SK-N-MC (cell line): Measurements from ENCODE around the gene MAP7D2.

ENCODE experiments used
- DNase-seq: peaks from one replicate; pipeline ENCODE4 v3.0.0-alpha.2; 2011; ENCODE audit warnings: low read depth, low spot score
- H3K27ac ChIP-seq: fragments of 200-600 bp; sonication (generic); 2 replicates; pipeline ENCODE4 v1.5.1; 2016; ENCODE audit warnings: mixed run types
- H3K36me3 ChIP-seq: fragments of 200-600 bp; sonication (generic); 2 replicates; pipeline ENCODE4 v1.6.1; 2017; ENCODE audit warnings: antibody characterized with exemption, low read length, mixed read lengths; ENCODE audit not compliant: insufficient read depth
- H3K4me3 ChIP-seq: fragments of 200-600 bp; sonication (generic); 2 replicates; pipeline ENCODE4 v1.5.1; 2016
- H3K9ac ChIP-seq: fragments of 200-600 bp; sonication (generic); 2 replicates; pipeline ENCODE4 v1.8.0; 2017; ENCODE audit warnings: mixed run types, mixed read lengths; ENCODE audit not compliant: insufficient read length
- H3K9me3 ChIP-seq: fragments of 200-600 bp; sonication (generic); 2 replicates; pipeline ENCODE4 v1.6.1; 2017; ENCODE audit warnings: low read depth, mild to moderate bottlenecking, antibody characterized with exemption, low read length, moderate library complexity, mixed read lengths
- EZH2 ChIP-seq: fragments of 200-600 bp; sonication (generic); IDR thresholded peaks from one replicate; pipeline ENCODE4 v1.6.1; 2017; ENCODE audit warnings: antibody characterized with exemption
- FOXP2 ChIP-seq: optimal IDR thresholded peaks from 2 replicates; pipeline ENCODE3; 2011; ENCODE audit warnings: mild to moderate bottlenecking, moderate library complexity; ENCODE audit not compliant: insufficient read depth; ENCODE audit errors: extremely low read length, control extremely low read depth
- POLR2AphosphoS5 ChIP-seq: IDR thresholded peaks from 2 replicates; pipeline ENCODE4 v1.6.1; 2012; ENCODE audit warnings: mild to moderate bottlenecking, low read depth, low read length, borderline replicate concordance

MAP7D2 gene

DNA sequence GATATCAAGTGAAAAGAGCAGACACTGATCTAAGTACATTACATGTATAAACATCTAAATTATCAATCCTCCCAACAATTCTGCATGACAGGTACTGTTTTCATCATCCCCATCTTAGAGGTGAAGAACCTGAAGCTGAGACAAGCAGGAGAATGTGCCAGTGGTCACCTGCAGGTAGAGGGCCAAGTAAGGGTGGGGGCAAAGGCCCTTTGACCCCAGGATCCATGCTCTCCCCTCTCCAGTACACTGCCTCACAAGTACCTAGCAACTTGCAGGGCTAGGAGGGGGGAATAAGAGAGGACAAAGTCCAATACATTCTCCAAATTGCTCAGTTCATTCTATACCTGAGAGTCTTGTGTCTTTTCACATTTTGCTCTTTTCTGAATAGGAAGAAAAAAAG is 8.3 kb upstream of the MAP7D2 start:
- no peak for DNase-seq
- no peak for TF ChIP-seq FOXP2
- TF ChIP-seq POLR2AphosphoS5: no peak
- no peak for TF ChIP-seq EZH2
- H3K4me3 ChIP-seq: no peak overlapping the region
- H3K27ac ChIP-seq: no peak overlapping the region
- H3K9ac ChIP-seq: no peak overlapping the region
- H3K9me3 ChIP-seq: no peaks in the 10 kb centered on the region
- peaks cover 33% of the 10 kb centered on the region for H3K36me3 ChIP-seq

DNA sequence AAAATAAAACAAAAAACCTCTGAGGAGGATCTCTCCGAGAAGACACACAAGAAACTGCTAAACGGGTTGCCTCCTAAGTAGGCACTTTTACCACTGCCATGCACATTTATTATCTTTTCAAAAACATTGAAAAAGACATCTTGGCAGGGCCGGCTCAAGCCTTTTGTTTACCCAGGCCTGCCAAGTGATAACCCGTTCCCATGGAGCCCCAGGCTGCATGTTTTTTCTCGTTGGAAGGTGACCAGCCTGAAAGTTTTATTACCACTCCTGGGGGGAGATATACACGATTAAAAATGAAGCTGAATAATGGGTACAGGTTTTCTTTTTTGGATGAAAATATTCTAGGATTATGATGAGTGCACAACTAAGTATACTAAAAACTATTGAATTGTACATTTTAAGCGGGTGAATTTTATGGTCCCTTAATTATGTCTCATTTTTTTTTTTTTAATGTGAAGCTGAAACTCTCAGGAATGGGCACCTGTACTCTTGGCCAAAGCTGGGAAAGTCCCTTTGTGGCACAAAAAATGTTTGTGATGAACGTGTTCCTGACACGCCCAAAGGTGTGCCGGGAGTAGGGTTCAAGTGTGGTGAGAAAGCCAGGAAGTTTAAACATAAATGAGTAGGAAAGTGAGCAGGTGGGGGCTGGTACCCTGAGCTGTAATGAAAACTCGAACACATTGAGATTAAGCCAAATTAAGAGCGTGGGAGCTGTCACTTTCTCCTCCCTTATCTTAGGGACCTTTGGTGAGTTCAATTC is 1.5 kb upstream of the MAP7D2 start:
- Histone ChIP-seq H3K36me3 (no peaks in the 10 kb centered on the region), H3K4me3 (no peak overlapping the region), H3K9me3 (no peaks in the 10 kb centered on the region), H3K9ac (no peak overlapping the region), H3K27ac (no peak overlapping the region)
- no peak for TF ChIP-seq FOXP2
- TF ChIP-seq POLR2AphosphoS5: no peak
- TF ChIP-seq EZH2: no peak
- DNase-seq: no peak

DNA sequence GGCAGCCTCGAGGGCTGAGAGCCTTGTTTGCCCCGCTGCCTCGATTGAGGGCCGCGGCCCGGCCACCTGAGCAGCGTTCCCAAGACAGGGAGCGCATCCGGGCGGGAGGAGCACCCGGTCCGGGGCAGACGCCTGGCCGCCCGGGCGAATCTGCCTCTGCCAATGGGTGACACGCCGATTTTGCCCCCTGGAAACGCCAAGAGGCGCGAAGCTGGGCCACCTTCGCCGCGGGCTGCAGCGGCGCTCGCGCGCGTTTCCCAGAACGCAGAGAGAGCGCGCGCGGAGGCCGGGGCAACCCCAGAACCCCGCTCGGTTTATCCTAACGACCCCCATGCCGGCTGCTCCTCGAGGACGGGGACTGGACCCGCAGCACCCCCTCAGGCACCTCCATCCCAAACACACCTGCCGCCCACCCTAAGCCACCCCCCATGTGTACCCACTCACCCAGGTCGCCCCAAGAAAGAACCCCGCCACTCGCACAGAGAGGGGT is 575 bp downstream of the MAP7D2 start:
- no peak overlapping the region for H3K9ac ChIP-seq
- H3K4me3 ChIP-seq: no peak overlapping the region
- H3K9me3 ChIP-seq: no peaks in the 10 kb centered on the region
- no peaks in the 10 kb centered on the region for H3K36me3 ChIP-seq
- no peak for DNase-seq
- no peak overlapping the region for H3K27ac ChIP-seq
- TF ChIP-seq FOXP2: no peak
- no peak for TF ChIP-seq EZH2
- TF ChIP-seq POLR2AphosphoS5: no peak

DNA sequence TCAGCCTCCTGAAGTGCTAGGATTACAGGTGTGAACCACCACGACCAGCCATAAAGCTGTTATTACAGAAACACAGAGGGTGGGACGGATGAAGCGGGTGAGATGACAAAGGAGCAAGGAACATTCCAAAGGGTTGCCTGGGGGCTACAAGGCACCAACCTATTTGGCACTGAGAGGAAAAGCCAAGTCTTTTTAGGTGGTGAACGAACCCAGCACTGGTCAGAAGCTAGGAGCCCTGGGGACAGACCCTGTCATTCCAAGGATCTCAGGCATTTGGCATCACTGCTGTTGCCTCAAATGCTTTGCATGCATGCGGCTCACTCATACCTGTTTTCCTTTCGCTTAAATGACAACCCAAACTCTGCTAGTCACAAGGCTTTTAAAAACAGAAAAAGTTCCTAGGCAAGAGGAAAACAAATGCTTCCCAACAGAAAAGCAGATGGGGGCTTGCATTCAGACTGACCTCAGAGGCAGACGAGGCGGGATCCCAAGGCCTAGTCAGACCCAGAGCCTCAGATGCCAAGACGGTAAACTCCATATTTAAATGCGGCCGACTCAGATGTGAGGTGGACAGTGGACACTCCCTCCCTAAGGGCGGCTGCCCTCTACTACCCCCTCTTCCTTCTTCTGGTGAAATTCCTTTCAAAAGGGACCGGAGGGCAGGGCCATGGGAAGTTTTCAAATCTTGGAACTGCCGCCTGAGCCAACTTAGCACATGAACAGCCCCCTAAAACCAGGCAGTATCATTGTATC is 4.5 kb downstream of the MAP7D2 start:
- no peak for TF ChIP-seq FOXP2
- TF ChIP-seq POLR2AphosphoS5: no peak
- no peak for TF ChIP-seq EZH2
- H3K9me3 ChIP-seq: no peaks in the 10 kb centered on the region
- no peak overlapping the region for H3K27ac ChIP-seq
- no peaks in the 10 kb centered on the region for H3K36me3 ChIP-seq
- no peak overlapping the region for H3K4me3 ChIP-seq
- DNase-seq: no peak
- no peak overlapping the region for H3K9ac ChIP-seq

DNA sequence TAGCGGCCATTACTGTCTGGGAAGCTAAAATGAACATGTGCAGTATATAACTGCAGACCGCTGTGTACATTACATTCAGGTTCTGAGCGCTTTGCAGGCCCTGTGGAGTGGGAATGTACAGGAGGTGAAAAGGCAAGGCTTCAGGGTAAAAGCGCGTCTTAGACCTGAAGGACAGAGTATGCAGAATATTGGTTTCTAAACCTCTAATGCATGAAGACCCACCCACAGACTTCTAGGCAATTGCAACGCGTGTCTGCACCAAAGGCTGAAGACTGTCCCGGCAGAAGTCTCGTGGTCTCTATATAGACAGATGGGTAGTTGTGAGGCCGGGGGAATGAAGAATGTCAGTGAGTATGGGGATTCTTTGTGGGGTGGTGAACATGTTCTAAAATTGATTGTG is 5.4 kb downstream of the MAP7D2 start:
- no peak for DNase-seq
- TF ChIP-seq EZH2: no peak
- no peak for TF ChIP-seq POLR2AphosphoS5
- TF ChIP-seq FOXP2: no peak
- no peaks in the 10 kb centered on the region for H3K9me3 ChIP-seq
- no peaks in the 10 kb centered on the region for H3K36me3 ChIP-seq
- no peak overlapping the region for H3K4me3 ChIP-seq
- H3K9ac ChIP-seq: no peak overlapping the region
- H3K27ac ChIP-seq: no peak overlapping the region

DNA sequence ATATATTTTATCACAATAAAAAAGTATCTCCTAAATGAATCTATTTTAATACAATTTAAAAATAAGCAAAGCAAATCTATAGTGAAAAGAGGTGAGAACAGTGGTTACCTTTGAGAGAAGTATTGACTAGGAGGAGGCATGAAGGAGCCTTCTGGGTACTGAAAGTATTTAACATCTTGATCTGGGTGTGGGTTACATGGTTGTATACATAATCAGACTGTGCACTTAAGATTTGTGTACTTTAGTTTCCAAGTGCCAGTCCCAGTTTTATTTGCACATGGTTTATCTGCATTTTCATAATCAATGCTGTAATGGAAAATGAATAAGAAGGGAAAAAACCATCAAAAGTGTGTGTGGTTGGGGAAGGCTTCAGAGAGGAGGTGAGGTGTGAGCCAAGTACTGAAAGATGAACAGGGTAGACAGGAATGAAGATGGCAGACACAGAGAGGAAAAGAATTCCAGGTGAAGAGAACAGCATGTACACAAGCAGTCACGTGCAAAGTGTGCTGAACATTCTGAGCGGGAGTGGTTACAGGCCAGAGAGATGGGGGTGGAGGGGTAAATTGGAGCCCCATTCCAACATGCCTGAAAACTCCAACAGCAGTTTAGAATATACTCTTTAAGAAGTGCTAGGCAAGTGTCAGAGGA is 14.6 kb downstream of the MAP7D2 start:
- no peak for TF ChIP-seq POLR2AphosphoS5
- no peak overlapping the region for H3K9ac ChIP-seq
- H3K9me3 ChIP-seq: no peaks in the 10 kb centered on the region
- H3K36me3 ChIP-seq: no peaks in the 10 kb centered on the region
- H3K27ac ChIP-seq: no peak overlapping the region
- no peak for DNase-seq
- no peak overlapping the region for H3K4me3 ChIP-seq

DNA sequence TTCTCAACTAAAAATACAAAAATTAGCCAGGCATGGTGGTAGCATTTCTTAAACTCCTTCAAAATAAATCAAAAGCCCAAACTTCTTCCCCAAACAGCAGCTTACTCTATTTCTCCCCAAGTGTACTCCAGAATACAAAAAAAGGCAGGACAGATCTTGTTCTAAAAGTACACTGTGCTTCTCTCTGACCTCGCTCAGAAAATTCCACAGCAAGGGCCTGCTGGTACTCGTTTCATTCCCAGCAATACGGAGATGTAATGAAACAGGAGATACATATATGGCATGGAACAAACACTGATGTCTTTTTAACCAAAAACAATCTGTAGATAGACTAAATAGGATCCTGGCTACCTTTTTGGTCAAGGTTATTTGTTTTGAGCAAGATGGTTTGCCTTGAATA is 25.2 kb downstream of the MAP7D2 start:
- Histone ChIP-seq H3K9ac (no peak overlapping the region), H3K36me3 (no peaks in the 10 kb centered on the region), H3K4me3 (no peak overlapping the region), H3K27ac (no peak overlapping the region), H3K9me3 (0 out of 2 replicates have a peak, but pooled peaks cover 4% of the 10 kb centered on the region)
- TF ChIP-seq EZH2 (no peak), FOXP2 (no peak), POLR2AphosphoS5 (no peak)
- DNase-seq: no peak

DNA sequence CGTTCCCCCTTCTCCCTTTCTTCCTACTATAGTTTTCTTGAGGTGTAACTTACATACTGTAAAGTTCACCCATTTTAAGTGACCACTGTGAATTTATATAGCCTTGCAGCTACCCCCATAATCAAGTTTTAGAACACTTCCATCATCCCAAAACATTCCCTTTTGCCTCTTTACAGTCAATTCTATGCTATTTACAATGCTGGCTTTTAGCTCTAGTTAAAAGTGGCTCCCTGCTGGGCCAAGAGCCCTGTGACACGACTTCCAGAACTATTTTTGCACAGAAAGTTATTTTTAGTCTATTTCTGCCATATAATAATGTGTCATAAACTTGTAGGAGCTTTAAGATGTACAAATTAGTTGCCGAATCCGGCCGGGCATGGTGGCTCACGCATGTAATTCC is 26.9 kb downstream of the MAP7D2 start:
- Histone ChIP-seq H3K9me3 (0 out of 2 replicates have a peak, but pooled peaks cover 4% of the 10 kb centered on the region), H3K27ac (no peak overlapping the region), H3K36me3 (no peaks in the 10 kb centered on the region), H3K4me3 (no peak overlapping the region), H3K9ac (no peak overlapping the region)
- DNase-seq: no peak
- TF ChIP-seq POLR2AphosphoS5 (no peak), EZH2 (no peak), FOXP2 (no peak)
